HEK293 (cell line): Measurements from ENCODE around the gene FADS1.

Source experiments
- KLF9 ChIP-seq: fragments of 450-650 bp; formaldehyde crosslinking; IDR thresholded peaks from 2 replicates; pipeline ENCODE4 v1.5.1; 2016; ENCODE audit warnings: missing biosample characterization, missing genetic modification characterization, low read depth
- MZF1 ChIP-seq: fragments of 450-650 bp; formaldehyde crosslinking; IDR thresholded peaks from 2 replicates; pipeline ENCODE4 v1.5.1; 2017; ENCODE audit warnings: missing biosample characterization, missing genetic modification characterization, borderline replicate concordance
- SALL2 ChIP-seq: fragments of 450-650 bp; formaldehyde crosslinking; IDR thresholded peaks from 2 replicates; pipeline ENCODE4 v1.5.0; 2017; ENCODE audit warnings: missing biosample characterization, mild to moderate bottlenecking, missing genetic modification characterization, borderline replicate concordance
- TCF7L2 ChIP-seq: IDR thresholded peaks from 2 replicates; pipeline ENCODE4 v1.6.1; 2011; ENCODE audit warnings: low read depth, mild to moderate bottlenecking, inconsistent platforms, low read length, moderate library complexity, borderline replicate concordance
- ZBTB21 ChIP-seq: fragments of 450-650 bp; formaldehyde crosslinking; IDR thresholded peaks from 2 replicates; pipeline ENCODE4 v1.5.1; 2017; ENCODE audit warnings: missing biosample characterization, missing genetic modification characterization
- ZNF121 ChIP-seq: fragments of 450-650 bp; formaldehyde crosslinking; IDR thresholded peaks from 2 replicates; pipeline ENCODE4 v1.5.1; 2016; ENCODE audit warnings: missing biosample characterization, missing genetic modification characterization
- TF ChIP-seq, protein P1 (sequence below): fragments of 450-650 bp; formaldehyde crosslinking; IDR thresholded peaks from 2 replicates; pipeline ENCODE4 v1.5.1; 2016; ENCODE audit warnings: missing biosample characterization, missing genetic modification characterization
- TF ChIP-seq, protein P2 (sequence below): fragments of 450-650 bp; formaldehyde crosslinking; IDR thresholded peaks from 2 replicates; pipeline ENCODE4 v1.5.1; 2016; ENCODE audit warnings: missing biosample characterization, missing genetic modification characterization

DNA sequence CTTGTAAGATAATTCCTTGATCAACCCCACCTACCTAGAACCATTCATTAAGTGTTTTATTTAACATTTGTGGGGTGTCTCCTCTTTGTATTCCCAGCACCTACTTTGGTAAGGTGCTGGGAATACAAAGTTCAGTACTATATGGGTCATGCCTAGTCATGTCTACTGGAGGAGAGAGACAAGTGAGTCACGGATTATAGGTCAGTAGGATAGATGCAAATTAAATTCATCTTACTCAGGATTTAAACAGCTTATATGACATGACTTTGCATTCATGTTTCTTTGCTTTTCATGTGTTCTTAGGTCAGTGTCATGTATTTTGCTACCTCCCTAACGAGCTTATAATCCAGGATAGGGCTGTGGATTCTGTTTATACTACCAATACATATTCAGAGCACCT lies 3.4 kb upstream of the FADS1 start:
- TF ChIP-seq ZNF121 (tag by site-specific recombination) (no peak), ZBTB21 (tag by site-specific recombination) (no peak), MZF1 (tag by site-specific recombination) (no peak), KLF9 (tag by site-specific recombination) (no peak), TCF7L2 (no peak), SALL2 (tag by site-specific recombination) (no peak)
- TF ChIP-seq, protein P1, sequence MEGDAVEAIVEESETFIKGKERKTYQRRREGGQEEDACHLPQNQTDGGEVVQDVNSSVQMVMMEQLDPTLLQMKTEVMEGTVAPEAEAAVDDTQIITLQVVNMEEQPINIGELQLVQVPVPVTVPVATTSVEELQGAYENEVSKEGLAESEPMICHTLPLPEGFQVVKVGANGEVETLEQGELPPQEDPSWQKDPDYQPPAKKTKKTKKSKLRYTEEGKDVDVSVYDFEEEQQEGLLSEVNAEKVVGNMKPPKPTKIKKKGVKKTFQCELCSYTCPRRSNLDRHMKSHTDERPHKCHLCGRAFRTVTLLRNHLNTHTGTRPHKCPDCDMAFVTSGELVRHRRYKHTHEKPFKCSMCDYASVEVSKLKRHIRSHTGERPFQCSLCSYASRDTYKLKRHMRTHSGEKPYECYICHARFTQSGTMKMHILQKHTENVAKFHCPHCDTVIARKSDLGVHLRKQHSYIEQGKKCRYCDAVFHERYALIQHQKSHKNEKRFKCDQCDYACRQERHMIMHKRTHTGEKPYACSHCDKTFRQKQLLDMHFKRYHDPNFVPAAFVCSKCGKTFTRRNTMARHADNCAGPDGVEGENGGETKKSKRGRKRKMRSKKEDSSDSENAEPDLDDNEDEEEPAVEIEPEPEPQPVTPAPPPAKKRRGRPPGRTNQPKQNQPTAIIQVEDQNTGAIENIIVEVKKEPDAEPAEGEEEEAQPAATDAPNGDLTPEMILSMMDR (tag by site-specific recombination): no peak
- TF ChIP-seq, protein P2, sequence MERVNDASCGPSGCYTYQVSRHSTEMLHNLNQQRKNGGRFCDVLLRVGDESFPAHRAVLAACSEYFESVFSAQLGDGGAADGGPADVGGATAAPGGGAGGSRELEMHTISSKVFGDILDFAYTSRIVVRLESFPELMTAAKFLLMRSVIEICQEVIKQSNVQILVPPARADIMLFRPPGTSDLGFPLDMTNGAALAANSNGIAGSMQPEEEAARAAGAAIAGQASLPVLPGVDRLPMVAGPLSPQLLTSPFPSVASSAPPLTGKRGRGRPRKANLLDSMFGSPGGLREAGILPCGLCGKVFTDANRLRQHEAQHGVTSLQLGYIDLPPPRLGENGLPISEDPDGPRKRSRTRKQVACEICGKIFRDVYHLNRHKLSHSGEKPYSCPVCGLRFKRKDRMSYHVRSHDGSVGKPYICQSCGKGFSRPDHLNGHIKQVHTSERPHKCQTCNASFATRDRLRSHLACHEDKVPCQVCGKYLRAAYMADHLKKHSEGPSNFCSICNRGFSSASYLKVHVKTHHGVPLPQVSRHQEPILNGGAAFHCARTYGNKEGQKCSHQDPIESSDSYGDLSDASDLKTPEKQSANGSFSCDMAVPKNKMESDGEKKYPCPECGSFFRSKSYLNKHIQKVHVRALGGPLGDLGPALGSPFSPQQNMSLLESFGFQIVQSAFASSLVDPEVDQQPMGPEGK (tag by site-specific recombination): no peak
